HG03354 (cell line): Measurements from ENCODE around the gene MEGF6.

Source experiments
- ATAC-seq: cut with Tn5 transposase; IDR thresholded peaks from one replicate; pipeline ENCODE4 v1.9.1; 2021; ENCODE audit warnings: mild to moderate bottlenecking; ENCODE audit not compliant: unreplicated experiment, poor library complexity, severe bottlenecking

Gene MEGF6

DNA sequence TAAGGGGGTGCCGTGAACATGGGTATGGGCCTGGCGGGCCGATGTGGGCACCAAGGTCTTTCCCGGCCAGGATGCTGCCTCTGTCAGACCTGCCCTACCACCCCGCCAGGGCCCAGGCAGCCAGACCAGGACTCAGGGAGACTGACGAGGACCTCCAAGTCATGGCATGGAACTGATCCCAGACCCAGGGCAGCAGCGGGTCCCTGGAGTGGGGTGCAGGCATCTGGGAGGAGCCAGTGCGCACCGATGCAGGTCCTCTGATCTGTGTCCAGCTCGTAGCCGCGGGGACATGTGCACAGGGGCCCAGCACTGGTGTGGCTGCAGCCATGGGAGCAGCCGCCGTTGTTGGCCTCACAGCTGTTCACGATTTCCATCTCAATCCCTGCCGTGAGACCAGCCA lies 100.0 kb downstream of the MEGF6 start:
- no peak for ATAC-seq

DNA sequence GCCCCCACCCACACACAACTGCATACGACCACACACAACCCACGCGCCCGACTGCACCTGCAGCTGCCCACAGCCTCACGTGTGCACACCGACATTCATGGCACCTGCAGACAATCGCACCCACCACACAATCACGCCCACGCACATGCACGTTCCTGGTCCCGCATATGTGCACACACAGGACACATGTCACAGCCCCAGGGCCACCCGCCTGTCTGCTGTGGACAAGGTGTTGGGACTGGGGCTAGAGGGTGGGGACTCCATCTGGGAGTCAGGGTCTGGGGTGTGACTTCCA lies 100.4 kb downstream of the MEGF6 start:
- no peak for ATAC-seq

DNA sequence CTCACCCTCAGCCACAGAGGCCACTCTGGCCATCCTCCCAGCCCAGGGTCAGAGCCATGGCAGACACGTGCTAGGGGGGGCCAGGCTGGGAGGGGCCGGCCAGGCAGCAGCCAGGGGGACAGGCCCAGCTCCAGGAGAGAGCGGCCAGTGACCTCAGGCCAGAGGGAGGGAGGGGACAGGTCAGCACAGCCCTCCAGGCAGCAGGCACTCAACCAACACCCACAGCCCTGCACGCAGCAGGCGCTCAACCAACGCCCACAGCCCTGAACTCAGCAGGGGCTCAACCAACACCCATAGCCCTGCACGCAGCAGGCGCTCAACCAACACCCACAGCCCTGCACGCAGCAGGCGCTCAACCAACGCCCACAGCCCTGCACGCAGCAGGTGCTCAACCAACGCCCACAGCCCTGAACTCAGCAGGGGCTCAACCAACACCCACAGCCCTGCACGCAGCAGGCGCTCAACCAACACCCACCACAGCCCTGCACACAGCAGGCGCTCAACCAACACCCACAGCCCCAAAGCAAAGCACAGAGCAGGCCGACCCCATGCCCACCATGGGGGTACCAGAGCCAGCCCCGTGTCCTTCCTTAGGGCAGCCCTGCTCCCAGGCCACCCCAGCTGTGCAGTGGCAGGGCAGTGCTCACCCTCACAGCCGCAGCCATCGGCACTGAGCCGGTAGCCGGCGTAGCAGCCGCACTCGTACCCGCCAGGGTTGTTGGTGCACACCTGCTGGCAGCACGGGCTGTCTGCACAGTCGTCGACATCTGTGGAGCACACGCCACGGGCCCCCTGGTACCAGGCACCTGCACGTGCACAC lies 101.0 kb downstream of the MEGF6 start:
- ATAC-seq, result no peak

DNA sequence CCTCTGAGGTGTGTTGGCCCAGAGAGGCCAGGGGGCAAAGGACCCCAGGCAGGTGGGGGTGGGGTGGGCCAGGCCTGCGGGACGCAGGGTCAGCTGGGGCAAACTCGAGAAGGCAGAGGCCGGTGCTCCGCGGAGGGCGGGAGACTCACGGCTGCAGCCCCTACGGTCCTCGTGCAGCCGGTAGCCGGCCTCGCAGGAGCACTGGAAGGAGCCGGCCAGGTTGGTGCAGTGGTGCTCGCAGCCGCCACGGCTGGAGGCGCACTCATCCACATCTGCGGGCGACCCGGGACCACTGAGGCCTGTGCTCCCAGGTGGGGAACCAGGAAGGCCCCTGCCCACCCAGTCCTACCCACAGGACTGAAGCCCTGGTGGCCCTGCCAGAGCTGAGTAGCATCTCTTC lies 101.6 kb downstream of the MEGF6 start:
- ATAC-seq, result no peak

DNA sequence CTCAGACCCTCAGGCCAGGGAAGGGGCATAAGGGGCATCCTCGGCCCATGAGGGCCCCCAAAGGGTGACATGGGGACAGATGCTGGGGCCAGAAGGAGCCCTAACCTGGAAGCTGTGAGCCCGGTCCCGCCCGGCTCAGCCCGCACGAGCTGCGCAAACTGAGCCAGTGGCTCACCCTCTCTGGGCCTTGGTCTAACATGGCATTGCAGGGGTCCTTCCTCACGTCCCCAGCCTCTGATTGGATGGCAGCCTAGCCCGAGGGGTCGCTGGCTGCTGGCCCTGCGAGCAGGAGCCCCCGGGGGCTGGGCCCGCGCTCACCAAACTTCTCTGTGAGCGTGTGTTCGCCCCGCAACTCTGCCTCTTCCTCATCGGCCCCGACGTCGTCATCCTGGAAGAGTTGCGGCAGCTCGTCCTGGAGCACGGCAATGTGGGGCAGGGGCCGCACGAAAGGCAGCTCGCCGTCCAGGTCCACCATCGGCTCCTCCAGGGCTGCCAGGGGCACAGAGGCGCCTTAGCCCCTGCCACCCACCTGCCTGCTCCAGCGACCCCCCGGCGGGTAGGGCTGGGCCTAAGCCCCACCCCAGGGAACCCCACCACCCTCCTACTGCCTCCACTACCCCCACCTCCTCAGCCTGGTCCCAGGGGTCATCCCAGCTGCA lies 102.4 kb downstream of the MEGF6 start:
- ATAC-seq, result no peak

DNA sequence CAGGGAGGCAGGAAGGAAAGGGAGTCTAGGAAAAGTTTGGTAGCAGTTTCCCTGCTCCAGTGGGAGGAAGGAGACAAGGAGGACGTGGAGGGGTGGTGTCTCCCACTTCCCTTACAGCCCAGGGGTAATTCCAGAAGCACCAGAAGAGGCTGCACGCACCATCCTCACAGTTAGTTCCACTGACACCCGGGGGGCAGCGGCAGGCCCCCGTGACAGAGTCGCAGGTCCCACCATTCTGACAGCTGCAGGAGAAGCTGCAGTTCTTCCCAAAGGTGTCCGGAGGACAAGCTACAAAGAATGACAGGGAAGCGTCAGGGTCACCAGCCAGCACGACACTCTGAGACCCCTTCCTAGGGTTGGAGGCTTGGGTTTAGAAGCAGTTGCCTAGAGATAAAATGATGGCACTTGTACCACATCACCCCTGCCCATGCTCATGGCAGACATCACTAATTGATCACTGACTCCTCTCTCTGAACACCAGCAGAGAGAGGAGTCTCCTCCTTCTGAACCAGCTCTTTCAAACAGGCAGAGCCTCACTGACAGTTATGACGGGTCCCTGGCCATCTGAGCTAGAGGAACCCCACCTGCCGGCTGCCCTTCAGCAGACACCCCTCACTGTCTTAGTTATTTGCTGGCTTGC lies 103.6 kb downstream of the MEGF6 start:
- no peak for ATAC-seq

DNA sequence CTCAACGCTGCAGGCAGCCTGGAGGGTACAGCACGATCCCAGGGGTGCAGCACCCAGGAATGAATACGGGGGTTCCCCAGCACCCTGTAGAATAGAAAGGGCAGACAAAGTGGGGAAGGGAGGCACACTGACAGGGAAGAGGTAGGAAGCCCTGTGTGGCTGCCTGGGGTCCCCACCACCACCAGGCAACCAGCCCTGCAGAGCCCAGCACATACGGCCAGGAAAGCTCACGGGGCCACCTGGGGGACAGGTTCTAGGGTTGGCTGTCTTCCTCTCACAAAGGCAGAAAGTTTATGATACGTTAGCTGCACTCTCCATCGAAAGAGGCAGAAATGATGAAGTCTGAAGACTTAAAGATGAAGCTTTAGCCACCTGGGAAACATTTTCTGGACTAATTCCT lies 104.4 kb downstream of the MEGF6 start:
- ATAC-seq, result no peak

DNA sequence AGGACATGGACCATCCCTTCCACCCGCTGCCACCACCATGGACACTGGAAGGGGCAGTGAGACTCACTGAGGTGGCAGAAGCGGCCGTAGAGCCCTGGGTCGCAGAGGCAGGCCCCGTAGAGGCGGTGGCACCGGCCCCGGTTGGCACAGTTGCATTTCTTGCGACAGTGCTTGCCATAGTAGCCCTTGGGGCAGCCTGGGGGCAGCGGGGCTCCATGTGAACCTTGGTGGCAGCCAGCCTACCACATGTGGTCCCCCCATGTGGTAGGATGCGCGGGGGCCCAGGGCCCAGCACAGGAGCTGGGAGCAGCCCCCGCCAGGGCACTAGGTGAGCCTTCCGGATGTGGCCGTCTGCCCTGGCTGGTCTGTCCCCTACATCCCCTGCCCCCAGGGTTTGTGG lies 105.3 kb downstream of the MEGF6 start:
- ATAC-seq, result no peak

DNA sequence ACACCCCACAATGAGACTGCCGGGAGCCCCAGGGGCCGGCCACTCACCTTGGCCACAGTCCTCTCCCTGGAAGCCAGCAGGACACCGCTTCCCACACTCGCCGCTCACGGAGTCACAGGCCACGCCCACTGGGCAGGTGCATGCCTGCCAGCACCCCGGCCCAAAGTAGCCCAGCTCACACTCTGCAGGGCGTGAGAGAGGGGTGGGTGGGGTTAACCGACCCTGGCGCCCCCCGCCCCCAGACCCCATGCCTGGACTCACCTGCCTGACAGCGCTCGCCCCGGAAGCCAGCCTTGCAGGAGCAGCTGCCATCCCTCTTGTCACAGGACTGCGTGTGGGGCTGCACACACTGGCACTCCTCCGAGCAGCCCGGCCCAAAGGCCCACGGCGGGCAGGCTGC lies 106.1 kb downstream of the MEGF6 start:
- ATAC-seq, result no peak

DNA sequence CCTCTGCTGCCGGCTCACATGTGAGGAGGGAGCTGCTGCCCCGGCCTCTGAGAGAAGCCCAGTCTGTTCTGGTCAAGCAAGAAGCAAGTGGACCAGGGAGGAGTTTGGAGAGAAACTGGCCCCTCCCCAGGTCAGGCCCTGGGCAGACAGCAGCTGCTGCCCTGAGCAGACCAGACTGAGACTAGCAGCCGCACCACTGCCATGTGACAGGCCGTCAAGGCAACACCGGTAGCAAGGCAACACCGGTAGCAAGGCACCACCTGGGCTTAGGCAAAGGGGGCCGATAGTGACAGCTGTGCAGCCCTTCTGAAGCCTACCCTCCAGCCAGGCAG lies 106.5 kb downstream of the MEGF6 start:
- no peak for ATAC-seq

DNA sequence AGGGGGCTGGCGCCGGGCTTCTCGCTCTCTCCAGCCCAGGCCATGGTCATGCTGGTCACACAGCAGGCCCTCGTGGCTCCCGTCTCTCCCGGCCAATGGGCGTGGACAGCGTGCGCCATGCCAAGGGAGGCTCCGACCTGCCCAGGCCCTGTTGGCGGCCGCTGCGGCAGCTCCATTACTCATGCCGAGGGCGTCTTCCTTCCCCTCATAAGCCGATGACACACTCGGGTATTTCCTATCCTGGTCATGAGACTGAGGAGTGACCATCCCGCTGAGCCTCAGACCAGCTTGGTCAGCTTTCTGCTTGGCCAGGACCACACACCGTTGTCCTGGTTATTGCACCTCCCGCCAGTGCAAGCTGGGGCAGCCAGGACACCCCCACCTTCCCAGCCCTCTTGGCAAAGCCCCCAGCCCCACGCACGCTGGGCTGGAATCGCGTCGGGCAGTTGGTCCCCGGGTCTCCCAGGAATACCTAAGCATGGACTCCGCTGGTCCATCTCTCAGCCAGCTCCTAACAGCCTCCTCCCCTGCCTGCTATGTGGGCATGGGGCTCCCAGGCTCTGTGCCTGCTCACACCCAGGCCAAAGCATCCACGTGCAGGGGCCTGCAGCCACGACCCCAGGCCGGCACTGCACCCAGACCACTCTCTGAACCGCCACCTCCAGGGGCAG lies 107.0 kb downstream of the MEGF6 start:
- no peak for ATAC-seq

DNA sequence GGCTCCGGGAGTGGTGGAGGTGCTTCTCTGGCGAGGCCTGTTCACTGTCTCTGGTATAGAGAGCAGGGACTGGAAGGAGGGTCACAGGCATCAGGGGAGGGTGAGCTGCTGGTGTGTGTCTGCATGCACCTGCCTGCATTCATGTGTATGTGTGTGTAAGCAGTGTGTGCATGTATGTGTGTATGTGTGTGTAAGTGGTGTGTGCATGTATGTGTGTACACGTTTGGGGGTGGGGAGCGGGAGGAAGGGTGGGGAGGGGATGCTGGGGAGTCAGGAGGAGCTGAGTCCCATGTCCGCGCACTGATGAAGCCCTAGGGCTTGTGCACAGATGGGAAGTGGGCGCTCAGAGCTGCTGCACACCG lies 107.8 kb downstream of the MEGF6 start:
- no peak for ATAC-seq

DNA sequence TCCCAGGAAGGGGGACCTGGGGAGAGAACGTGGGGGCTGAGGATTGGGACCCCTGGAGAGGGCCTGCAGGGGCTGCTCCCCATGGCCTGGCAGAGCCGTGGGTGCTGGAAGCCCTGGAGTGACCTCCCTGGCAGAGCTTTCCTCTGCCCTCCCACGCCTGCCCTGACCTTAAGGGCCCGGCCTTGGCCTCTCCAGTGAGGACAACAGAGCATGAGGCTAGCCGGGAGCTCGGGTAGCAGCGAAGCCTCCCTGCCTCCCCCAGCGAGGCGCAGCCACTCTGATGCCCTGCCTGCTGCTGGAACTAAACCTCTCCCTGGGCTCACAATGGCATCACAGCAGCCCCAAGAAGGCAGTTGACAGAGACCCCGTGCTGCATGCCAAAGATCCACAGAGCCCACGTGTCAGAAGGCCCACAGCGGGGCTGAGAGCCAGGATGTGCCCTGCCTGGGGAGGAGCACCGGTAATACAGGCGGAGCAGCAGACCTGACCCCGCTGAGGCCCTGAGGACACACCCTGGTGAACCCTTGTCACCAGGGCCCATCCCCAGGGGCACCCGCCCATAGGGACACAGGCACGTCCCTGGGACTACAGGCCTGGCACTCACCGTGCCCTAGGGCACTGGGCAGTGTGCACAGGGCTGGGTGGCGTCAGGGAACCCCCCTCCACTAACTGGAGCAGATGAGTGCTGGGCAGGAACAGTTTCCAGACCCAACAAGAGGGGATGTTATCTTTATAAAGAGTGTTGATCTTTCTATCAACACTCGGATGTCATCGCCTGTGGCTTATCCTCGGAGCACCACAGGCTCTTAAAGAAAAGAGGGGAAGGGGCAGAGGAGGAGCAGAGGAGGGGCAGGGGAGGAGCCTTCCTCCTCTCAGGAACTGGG lies 108.4 kb downstream of the MEGF6 start:
- ATAC-seq, result no peak

DNA sequence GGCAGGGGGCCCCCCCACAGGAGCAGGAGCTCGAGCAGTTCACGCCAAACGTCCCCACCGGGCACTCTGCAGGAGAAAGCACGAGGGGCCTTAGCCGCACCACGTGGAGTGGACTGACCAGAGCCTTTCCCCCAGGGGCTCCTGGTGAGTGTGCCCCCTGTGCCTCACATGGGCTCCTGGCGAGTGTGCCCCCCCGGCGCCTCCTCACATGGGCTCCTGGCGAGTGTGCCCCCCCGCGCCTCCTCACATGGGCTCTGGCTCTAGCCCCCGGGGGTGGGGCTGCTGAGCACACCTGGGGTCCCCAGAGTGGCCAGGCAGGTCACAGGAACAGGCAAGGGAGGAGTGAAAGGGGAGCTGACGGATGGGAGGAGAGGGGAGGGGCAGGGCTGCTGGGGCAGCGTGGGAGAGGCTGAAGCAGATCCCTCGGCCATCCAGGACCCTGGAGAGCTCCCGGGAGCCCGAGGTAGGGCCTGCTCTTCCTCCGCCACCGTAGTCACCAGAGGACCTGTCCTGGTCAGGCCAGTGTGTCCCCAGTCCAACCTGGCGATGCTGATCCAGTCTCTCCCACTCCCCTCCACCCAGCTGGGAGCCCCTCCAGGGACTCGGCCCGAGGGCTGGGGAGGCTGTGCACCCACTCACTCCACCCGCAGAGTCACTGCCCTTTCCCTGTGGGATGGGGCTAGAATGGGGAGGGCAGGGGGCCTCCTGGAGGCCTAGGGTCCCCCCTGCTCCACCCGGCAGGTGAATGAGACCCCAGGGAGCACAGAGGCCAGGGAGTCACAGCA lies 109.3 kb downstream of the MEGF6 start:
- no peak for ATAC-seq

DNA sequence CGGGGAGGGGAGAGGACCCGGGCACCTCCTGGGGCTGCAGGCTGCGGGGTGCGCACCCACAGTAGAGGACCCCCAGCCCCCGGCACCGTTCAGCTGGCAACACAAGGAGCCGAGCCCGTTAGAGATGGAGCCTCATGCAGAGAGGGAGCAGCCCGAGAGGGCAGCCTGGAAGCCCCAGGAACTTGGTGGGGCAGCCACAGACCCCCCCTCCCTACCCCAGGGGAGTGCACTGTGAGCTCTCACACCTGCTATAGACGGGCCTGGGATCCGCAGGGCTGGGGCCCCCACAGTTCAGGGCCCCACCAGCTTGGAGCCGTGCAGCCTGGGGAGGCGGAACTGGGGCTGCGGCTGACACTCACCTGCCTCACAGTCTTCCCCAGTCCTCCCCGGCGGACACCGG lies 109.9 kb downstream of the MEGF6 start:
- ATAC-seq, result no peak

DNA sequence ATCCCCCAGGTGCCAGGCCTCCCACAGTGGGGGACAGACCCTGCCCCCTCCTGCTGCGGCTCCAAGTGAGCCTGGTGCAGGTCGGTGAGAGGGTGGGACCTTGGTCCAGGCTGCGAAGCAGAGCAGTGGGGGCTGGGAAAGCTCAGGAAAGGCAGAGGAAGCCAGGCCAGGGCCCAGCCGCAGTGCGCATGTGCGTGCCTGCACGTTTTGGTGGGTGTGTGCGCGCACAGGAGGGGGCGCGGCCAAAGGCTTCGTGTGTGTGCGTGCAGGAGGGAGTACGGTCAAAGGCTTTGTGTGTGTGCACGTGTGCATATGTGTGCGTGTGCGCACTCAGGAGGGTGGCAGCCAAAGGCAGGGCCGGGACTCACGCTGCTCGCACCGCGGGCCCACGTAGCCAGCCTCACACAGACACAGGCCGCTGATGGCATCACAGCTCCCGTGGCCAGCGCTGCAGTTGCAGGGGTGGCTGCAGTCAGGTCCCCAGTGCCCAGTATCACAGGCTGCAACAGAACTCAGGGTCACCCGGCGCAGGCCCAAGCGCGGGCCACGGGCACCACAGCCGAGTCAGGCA lies 111.0 kb downstream of the MEGF6 start:
- no peak for ATAC-seq

DNA sequence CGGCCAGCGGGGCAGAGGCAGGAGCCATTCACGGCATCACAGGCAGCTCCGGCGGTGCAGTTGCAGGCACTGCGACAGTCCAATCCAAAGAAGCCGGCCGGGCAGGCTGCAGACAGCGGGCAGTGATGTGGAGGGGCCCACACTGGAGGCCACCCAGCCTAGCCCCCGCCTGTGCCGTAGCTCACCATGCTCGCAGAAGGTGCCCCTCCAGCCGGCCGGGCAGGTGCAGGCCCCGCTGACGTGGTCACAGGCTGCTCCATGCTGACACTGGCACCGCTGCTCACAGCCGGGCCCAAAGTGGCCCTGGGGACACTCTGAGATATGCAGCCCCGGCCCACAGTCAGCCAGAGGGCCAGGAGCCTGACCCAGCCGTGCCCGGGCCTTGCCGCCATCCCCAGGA lies 111.7 kb downstream of the MEGF6 start:
- ATAC-seq, result no peak

DNA sequence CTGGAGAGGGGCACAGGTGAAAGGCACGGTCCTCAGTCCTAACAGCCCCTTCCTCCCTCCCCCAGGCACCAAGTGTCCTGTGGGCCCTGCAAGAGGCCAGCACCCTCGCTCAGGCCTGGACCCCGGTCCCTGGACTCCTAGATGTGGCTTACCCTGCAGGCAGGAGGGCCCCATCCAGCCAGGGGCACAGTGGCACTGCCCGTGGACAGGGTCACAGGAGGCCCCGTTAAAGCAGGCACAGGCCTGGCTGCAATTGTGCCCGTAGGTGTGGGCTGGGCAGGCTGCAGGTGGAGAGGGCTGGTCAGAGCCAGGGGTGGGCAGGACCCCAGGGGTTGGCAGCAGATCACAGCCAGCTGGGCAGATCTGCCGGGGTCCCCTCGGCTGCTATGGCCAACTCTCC lies 112.3 kb downstream of the MEGF6 start:
- ATAC-seq, result no peak
